ENCODE data around the gene CBY3.
"Not testable (repeated sequence)": the region's sequence is repeated elsewhere in the genome, so short reads cannot be mapped to it uniquely, and the experiment has no call there.

The CBY3 gene

DNA sequence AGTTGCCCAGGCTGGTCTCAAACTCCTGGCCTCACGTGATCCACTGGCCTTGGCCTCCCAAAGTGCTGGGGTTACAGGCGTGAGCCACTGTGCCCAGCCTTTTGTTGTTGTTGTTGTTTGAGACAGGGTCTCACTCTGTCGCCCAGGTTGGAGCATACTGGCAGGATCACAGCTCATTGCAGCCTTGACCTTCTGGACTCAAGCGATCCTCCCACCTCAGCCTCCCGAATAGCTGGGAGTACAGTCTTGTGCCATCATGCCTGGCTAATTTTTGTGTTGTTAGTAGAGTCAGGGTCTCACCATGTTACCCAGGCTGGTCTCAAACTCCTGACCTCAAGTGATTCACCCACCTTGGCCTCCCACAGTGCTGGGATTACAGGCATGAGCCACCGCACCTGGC lies 19.2 kb downstream of the CBY3 start:
- not testable (repeated sequence) for DNase-seq

DNA sequence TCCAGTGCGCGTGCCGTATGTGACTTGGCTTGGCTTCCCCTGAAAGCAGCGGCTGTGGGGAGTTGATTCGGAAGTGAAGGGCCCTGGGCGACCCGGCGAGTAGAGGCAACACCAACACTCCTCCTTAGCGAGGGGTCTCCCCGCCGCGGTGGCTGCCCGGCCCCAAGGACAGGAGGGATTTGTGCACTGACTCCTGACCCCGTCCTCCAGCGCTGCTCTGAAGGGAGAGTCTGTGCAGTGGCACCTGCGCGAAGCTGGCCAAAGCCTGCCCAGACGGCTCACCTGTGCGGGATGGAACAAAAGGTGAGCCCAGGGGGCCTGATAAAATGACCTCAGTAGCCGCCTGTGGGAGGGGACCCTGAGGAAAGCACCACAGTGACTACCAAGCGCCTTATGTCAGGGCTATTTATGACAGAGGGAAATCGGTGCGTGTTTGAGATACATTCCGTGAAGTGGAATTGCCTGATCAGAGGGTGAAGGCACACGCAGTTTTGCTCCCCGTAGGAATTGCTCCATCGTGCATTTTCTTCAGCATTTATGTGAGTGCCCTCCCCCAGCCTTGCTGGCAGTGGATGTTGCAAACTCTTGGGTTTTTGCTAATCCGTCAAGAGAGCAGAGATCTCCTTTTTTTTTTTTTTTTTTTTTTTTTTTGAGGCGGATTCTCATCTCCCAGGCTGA lies 22.5 kb downstream of the CBY3 start:
- DNase-seq = peak; percentile 57

DNA sequence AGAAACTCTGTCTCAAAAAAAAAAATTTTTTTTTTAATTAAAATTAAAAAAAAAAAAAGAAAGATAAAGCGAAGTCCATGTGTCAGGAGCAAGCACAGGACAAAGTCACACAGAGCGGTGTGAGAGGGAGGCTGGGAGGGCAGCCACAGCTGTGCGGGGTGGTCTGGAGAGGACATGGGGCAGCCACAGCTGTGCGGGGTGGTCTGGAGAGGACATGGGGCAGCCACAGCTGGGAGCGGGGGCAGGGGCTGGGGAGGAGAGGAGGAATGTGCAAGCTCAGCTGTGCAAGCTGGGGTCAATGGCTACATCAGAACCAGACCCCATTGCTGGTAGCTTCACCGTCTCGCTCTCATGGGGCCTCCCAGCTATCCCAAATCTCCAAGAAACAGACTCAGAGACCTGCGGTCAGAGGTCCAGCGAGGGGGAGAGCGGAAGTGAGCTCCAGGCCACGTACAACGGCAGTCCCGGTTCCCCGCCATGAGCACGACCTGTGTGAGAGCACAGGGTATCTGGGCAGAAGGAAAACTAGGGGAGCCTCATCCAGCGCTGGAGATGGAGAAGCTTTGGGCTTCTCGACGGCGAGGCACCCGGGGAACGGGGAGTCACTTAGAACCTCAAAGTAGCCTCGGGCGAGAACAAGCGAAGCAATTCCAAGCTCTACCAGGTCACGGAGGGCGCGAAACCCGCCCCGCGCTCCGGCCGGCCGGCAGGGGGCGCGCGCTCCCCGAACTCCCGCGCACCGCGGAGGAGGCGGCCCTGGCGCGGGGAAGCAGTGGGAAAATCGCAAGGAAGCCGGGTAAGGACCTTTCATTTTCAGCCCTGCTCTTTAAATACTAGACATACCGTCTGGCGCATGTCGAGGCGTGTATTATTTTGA lies 23.3 kb downstream of the CBY3 start:
- DNase-seq = not testable (repeated sequence)

DNA sequence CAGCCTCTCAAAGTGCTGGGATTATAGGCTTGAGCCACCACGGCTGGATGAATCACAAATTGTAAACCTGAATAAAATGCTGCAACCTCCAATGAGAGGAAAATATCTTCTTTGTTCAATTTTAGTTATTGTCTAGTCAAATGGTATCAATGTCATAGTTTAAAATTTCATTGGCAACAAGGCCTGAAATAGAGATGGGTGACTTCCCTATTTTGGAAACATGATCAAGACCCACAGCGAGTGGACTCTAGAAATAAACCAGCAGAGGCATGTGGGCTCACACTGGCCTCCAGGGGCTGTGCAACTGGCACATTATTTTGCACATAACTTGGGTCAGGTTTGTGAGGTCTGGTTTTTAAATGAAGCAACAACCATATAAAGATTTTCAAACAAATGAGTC lies 27.7 kb downstream of the CBY3 start:
- not testable (repeated sequence) for DNase-seq

DNA sequence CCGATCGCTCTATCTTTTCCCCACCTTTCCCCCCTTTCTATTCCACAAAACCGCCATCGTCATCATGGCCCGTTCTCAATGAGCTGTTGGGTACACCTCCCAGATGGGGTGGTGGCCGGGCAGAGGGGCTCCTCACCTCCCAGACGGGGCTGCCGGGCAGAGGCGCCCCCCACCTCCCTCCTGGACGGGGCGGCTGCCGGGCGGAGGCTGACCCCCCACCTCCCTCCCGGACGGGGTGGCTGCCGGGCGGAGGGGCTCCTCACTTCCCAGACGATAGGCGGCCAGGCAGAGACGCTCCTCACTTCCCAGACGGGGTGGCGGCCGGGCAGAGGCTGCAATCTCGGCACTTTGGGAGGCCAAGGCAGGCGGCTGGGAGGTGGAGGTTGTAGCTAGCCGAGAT lies 30.6 kb downstream of the CBY3 start:
- not testable (repeated sequence) for DNase-seq

DNA sequence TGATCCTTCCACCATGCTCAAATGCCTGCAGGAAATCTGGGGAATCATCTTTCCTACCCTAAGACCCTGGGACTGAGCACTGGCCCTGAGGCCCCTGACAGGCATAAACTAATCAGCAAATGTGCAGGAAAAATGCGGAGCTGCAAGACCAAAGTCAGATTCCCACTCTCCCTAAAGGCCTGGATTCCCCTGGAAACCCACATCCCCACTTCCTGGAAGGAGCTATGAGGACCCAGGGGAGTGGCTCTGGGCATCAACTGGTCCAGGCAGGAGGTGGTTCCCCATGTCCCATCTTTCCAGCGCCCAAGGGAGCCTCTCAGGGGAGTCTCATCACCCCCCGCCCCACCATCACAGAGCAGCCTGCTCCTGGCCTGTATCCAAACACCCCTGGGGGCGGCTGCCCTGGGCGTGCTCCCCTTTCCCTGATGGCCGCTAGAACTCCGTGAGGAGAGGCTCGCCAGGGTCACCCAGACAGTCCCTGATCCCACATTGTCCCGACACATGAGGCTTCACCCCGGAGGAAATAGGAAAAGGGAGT lies 31.6 kb downstream of the CBY3 start:
- not testable (repeated sequence) for DNase-seq

DNA sequence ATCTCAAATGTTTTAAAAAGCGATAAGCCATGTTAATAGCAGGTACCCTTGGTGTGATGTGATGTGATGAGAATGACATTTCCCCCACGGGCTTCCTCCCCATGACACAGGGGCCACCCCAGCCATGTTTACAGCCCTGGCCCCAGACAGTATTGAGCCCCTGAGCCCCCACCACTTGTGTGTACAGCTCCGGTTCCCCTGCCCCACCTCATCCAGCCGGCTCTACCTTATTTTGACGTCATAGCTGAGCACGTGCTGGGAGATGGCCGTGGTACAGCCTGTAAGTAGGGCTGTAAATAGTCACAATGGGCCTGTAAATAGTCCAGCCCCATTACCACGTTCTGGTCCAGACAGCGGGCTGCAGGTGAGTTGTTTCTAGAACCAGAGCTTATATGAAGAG lies 32.4 kb downstream of the CBY3 start:
- DNase-seq = no peak

DNA sequence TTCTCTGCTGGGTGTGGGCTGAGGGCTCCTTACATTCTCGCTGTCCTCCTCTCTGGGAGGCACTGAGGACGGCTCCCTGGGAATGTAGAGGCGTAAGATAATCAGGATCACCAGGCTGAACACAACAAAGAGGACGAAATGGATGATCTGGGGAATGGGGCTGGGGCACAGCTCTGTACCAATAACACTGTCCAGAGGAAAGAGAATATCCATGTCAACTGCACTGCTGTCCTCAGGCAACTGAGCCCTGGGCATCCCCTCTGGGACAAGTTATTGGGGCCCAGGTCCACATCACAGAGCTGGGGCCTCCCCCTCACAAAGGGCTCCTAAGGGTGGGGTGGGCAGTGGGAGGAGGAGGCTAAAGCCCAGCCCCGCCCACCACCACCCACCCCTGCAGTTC lies 36.1 kb downstream of the CBY3 start:
- DNase-seq = not testable (repeated sequence)

DNA sequence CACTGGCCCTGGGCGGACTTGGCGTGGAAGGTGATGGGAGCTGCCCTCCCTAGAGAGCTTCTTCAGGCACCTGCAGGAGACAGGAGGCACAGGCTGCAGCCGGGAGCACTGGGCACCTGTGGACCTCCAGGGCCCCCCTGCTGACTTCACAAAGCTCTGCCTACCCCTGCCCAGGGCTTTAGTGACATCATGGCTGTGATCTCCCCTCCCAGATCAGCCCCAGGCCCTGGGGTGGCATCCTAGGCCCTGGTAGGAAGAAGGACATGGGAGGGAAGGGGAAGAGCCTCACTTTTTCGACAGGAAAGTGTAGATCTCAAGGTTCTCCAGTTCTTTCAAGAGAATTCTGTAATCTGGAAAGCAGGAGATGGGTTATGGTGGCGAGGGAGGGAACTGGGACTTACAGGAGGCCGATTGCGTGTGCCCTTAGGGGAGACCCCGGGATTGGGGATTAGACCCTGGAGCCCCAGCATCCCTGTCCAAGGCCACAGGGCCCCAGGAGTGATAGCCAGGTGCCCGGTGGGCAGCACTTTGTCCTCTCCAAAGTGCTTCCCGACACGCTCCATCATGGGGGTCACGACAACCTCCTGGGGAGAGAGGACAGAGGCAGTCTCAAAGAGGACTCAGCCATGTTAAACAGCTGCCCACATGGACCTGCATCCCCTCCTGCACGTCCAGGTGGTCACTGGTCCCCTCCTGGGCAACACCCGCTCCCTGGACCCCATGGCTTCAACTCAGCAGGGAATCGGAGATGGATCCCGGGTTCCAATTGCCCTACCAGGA lies 37.5 kb downstream of the CBY3 start:
- DNase-seq = not testable (repeated sequence)

DNA sequence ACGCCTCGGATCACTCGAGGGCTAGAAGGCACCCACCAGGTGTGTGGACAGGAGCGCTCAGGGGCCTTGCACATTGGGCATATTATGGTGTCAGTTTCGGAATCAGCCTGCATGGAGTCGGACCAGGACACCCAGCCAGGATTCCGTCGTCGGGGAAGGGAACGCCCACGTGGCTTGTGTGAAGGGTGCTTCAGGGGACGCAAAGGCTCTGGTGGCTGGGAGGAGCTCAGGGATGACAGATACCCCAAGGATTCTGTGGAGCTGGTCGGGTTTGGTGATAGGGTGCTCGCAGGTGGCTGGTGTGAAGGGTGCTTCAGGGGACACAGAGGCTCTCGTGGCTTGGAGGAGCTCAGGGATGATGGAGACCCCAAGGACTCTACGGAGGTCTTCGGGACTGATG lies 38.2 kb downstream of the CBY3 start:
- DNase-seq = not testable (repeated sequence)

DNA sequence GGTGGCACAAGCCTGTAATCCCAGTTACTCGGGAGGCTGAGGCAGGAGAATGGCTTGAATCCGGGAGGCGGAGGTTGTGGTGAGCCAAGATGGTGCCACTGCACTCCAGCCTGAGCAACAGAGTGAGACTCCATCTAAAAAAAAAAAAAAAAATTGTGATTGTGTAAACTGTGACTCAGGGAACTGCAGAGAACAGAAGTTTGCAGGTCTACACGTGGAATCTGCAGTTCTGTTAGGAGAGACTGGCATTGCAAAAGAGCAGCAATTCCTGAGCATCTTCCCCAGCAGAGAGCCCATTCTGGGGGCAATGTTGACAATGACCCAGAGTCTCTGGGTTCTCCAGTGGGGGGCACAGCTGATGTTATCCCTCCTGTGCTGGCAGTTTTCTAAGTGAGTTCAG lies 39.1 kb downstream of the CBY3 start:
- not testable (repeated sequence) for DNase-seq

DNA sequence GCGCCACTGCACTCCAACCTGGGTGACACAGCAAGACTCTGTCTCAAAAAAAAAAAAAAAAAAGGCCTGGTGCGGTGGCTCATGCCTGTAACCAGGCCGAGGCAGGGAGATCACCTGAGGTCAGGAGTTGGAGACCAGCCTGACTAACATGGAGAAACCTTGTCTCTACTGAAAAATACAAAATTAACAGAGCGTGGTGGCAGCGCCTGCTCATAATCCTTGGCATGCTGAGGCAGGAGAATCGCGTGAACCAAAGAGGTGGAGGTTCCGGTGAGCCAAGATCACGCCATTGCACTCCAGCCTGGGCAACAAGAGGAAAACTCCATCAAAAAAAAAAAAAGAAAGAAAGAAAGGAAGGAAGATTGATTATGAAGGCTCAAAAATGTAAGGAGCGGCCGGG lies 41.5 kb downstream of the CBY3 start:
- not testable (repeated sequence) for DNase-seq

DNA sequence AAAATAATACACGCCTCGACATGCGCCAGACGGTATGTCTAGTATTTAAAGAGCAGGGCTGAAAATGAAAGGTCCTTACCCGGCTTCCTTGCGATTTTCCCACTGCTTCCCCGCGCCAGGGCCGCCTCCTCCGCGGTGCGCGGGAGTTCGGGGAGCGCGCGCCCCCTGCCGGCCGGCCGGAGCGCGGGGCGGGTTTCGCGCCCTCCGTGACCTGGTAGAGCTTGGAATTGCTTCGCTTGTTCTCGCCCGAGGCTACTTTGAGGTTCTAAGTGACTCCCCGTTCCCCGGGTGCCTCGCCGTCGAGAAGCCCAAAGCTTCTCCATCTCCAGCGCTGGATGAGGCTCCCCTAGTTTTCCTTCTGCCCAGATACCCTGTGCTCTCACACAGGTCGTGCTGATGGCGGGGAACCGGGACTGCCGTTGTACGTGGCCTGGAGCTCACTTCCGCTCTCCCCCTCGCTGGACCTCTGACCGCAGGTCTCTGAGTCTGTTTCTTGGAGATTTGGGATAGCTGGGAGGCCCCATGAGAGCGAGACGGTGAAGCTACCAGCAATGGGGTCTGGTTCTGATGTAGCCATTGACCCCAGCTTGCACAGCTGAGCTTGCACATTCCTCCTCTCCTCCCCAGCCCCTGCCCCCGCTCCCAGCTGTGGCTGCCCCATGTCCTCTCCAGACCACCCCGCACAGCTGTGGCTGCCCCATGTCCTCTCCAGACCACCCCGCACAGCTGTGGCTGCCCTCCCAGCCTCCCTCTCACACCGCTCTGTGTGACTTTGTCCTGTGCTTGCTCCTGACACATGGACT lies 46.3 kb downstream of the CBY3 start:
- not testable (repeated sequence) for DNase-seq

DNA sequence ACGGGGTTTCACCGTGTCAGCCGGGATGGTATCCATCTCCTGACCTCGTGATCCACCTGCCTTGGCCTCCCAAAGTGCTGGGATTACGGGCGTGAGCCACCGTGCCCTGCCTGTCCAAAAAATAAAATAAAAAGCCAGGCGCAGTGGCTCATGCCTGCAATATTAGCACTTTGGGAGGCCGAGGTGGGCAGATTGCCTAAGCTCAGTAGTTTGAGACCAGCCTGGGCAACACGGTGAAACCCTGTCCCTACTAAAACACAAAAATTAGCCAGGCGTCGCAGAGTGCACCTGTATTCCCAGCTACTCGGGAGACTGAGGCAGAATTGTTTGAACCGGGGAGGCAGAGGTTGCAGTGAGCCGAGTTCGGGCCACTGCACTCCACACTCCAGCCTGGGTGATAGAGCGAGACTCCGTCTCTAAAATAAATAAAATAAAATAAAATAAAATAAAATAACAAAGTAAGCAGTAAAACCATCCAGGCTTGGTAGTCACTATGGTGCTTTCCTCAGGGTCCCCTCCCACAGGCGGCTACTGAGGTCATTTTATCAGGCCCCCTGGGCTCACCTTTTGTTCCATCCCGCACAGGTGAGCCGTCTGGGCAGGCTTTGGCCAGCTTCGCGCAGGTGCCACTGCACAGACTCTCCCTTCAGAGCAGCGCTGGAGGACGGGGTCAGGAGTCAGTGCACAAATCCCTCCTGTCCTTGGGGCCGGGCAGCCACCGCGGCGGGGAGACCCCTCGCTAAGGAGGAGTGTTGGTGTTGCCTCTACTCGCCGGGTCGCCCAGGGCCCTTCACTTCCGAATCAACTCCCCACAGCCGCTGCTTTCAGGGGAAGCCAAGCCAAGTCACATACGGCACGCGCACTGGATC lies 47.1 kb downstream of the CBY3 start:
- not testable (repeated sequence) for DNase-seq

Measured in hematopoietic multipotent progenitor cell treated with erythropoietin and hydrocortisone succinate and interleukin-3 and kit ligand, for 6 days (in vitro differentiated cells).